B cell (primary cell): ENCODE measurements around the gene DACH1. TPM values are rescaled to one million over a fixed set of nuclear protein-coding genes. Genes with fewer than 3 reads are reported as not detected.

Source experiments
- ATAC-seq: fragments of 200-7000 bp; cut with Tn5 transposase; one replicate; pipeline ENCODE4 v1.10.0; 2021; ENCODE audit warnings: low read depth, mild to moderate bottlenecking, moderate number of reproducible peaks, moderate library complexity
- CTCF ChIA-PET: fragments of 350-600 bp; sonication (Branson Sonifier 250); formaldehyde crosslinking; loops from one replicate; lab custom pipeline; 2021; ENCODE audit warnings: antibody characterized with exemption, inconsistent platforms; lab: Charles Lee
- POLR2A ChIA-PET: fragments of 350-600 bp; sonication (Branson Sonifier 250); formaldehyde crosslinking; loops from one replicate; lab custom pipeline; 2021; ENCODE audit warnings: antibody characterized with exemption; lab: Charles Lee
- DNase-seq: peaks from one replicate; pipeline ENCODE4 v3.0.0; 2013
- H2AFZ ChIP-seq: 2 replicates; pipeline ENCODE4 v1.6.1; 2012; ENCODE audit warnings: mild to moderate bottlenecking, low read depth, low read length; ENCODE audit not compliant: insufficient read depth, poor library complexity, severe bottlenecking
- H3K27ac ChIP-seq, 2 donors: 1 replicate in 1 of 2; 2 replicates in 1 of 2; pipeline ENCODE4 v1.5.1; 2012 to 2013; ENCODE audit warnings: low read length in 2 of 2, mild to moderate bottlenecking in 2 of 2, moderate library complexity in 1 of 2
- H3K27me3 ChIP-seq, 4 experiments: fragments of 200-600 bp in 1 of 4; sonication (generic) in 1 of 4; replicated peaks in 1 of 4; 1 replicate in 2 of 4; 2 replicates in 2 of 4; pipeline versions ENCODE4 v1.6.1 to v1.7.0; 2013 to 2016; ENCODE audit warnings: low read length in 3 of 4, mild to moderate bottlenecking in 2 of 4, mixed read lengths in 1 of 4, moderate library complexity in 1 of 4; ENCODE audit not compliant: insufficient read depth in 4 of 4, control insufficient read depth in 3 of 4; ENCODE audit errors: control extremely low read depth in 1 of 4
- H3K36me3 ChIP-seq, 2 experiments: replicated peaks in 1 of 2; 1 replicate in 1 of 2; 2 replicates in 1 of 2; pipeline versions ENCODE4 v1.6.1 to v1.7.1; 2013; ENCODE audit warnings: low read length in 1 of 2; ENCODE audit not compliant: insufficient read depth in 2 of 2, control insufficient read depth in 1 of 2; ENCODE audit errors: control extremely low read depth in 1 of 2, extremely low read depth in 1 of 2
- H3K4me1 ChIP-seq, 2 donors: fragments of 200-600 bp in 1 of 2; sonication (generic) in 1 of 2; 1 replicate in 1 of 2; 2 replicates in 1 of 2; pipeline versions ENCODE4 v1.5.1 to v1.6.1; 2013 to 2017; ENCODE audit warnings: low read length in 2 of 2; ENCODE audit not compliant: control insufficient read depth in 2 of 2, insufficient read depth in 2 of 2
- H3K4me2 ChIP-seq: replicated peaks from 2 replicates; pipeline ENCODE3; 2012; ENCODE audit warnings: mild to moderate bottlenecking, low read depth, low read length; ENCODE audit not compliant: poor library complexity, severe bottlenecking
- H3K4me3 ChIP-seq, 5 experiments: fragments of 200-600 bp in 1 of 5; sonication (generic) in 1 of 5; 1 replicate in 3 of 5; 2 replicates in 2 of 5; pipeline versions ENCODE4 v1.5.1 to v1.7.0; 2011 to 2016; ENCODE audit warnings: low read length in 4 of 5, mild to moderate bottlenecking in 4 of 5, low read depth in 2 of 5, control low read depth in 1 of 5, moderate library complexity in 1 of 5; ENCODE audit not compliant: insufficient read depth in 1 of 5; ENCODE audit errors: control extremely low read depth in 1 of 5, extremely low read depth in 1 of 5
- H3K79me2 ChIP-seq: fragments of 200-600 bp; sonication (generic); one replicate; pipeline ENCODE4 v1.6.0; 2016; ENCODE audit warnings: low read length; ENCODE audit not compliant: control insufficient read depth, insufficient read depth
- H3K9ac ChIP-seq: fragments of 200-600 bp; sonication (generic); 2 replicates; pipeline ENCODE4 v1.6.1; 2017; ENCODE audit warnings: mild to moderate bottlenecking, low read length, moderate library complexity
- H3K9me3 ChIP-seq, 3 donors: one replicate each; pipeline versions ENCODE4 v1.6.1 to v1.7.1; 2013; ENCODE audit warnings: low read length in 2 of 3; ENCODE audit not compliant: control insufficient read depth in 2 of 3, insufficient read depth in 1 of 3; ENCODE audit errors: control extremely low read depth in 1 of 3
- H4K20me1 ChIP-seq: 2 replicates; pipeline ENCODE4 v1.6.0; 2012; ENCODE audit warnings: mild to moderate bottlenecking, low read length; ENCODE audit not compliant: insufficient read depth, control insufficient read depth, poor library complexity, severe bottlenecking
- H3K27ac Mint-ChIP-seq: one replicate; pipeline ENCODE4 v1.8.0; 2021; ENCODE audit warnings: mixed read lengths
- H3K27me3 Mint-ChIP-seq: one replicate; pipeline ENCODE4 v1.8.0; 2021; ENCODE audit warnings: mixed read lengths
- H3K4me1 Mint-ChIP-seq: one replicate; pipeline ENCODE4 v1.8.0; 2021; ENCODE audit warnings: mixed read lengths
- H3K4me3 Mint-ChIP-seq: one replicate; pipeline ENCODE4 v1.8.0; 2021; ENCODE audit warnings: mixed read lengths
- H3K9me3 Mint-ChIP-seq: one replicate; pipeline ENCODE4 v1.8.0; 2022; ENCODE audit warnings: mixed read lengths; ENCODE audit not compliant: insufficient read depth
- CTCF ChIP-seq: fragments of 200-600 bp; IDR thresholded peaks from one replicate; pipeline ENCODE4 v1.8.0; 2022; ENCODE audit warnings: antibody characterized with exemption, mild to moderate bottlenecking
- EZH2 ChIP-seq: IDR thresholded peaks from 2 replicates; pipeline ENCODE4 v1.6.1; 2012; ENCODE audit warnings: borderline replicate concordance, low read depth, mild to moderate bottlenecking, moderate library complexity, low read length; ENCODE audit not compliant: insufficient read depth, poor library complexity, severe bottlenecking
- WGBS: methylation state at CpG from one replicate; pipeline ENCODE4 v1.1.5; 2013; ENCODE audit warnings: missing lambda C conversion rate; ENCODE audit not compliant: insufficient coverage; 5-methylcytosine and 5-hydroxymethylcytosine counted together
- intact Hi-C: fragments of 100-400 bp; cut with micrococcal nuclease; formaldehyde crosslinking; loops from one replicate; pipeline ENCODE4 v1.10.0; 2022
- polyA plus RNA-seq: library from polyadenylated mRNA; depleted of rRNA; stranded (reverse); fragments of >200 nt; gene quantifications from 2 replicates; pipeline ENCODE4 v1.2.3, GENCODE V29; 2012
- total RNA-seq, 2 donors: library from RNA; stranded (reverse); fragments of 120-200 nt in 1 of 2; gene quantifications; 1 replicate in 1 of 2; 2 replicates in 1 of 2; pipeline versions ENCODE4 v1.2.3 to v1.2.4, GENCODE V29; 2013 to 2022

DACH1 gene
- total and polyA plus RNA-seq, 2 donors (not counting 1 experiment from before 2014, with no cell fraction given): not detected

DNA sequence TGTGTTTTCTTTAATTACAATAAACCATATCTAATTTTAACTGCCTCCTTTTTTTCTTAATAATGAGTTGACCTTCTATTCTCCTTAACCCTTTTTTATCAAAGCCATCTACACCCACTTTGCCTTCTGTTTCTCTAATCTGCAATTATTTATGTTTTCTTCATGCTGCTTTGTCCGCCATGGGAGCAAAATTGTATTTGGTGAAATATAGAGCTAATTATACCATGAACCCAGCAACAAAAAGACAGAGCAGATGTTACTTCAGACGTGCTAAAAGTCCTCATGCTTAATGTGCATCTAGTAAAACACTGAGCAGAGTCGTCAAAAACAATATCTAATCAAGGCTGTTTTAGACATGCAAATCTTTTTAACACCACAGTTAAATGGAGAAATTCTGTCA lies 264.7 kb downstream of the DACH1 start:
- Histone ChIP-seq H3K79me2 (no peaks in the 10 kb centered on the region), H3K4me3 (no peak overlapping the region), H3K27ac (no peak overlapping the region), H3K36me3 (no peaks in the 10 kb centered on the region), H3K9me3 (no peaks in the 10 kb centered on the region), H3K9ac (no peak overlapping the region), H2AFZ (no peak overlapping the region), H3K4me2 (no peak overlapping the region), H4K20me1 (no peaks in the 10 kb centered on the region), H3K4me1 (no peaks in the 10 kb centered on the region), H3K27me3 (no peaks in the 10 kb centered on the region)
- H3K4me3 Mint-ChIP-seq: no peak overlapping the region
- ChIA-PET POLR2A (no interaction called here), CTCF (no interaction called here)
- intact Hi-C loops: no loop called here
- ATAC-seq (no peak), DNase-seq (no peak)
- TF ChIP-seq CTCF (no peak), EZH2 (no peak)
- no peak overlapping the region for H3K27ac Mint-ChIP-seq
- no peaks in the 10 kb centered on the region for H3K27me3 Mint-ChIP-seq
- H3K4me1 Mint-ChIP-seq: no peaks in the 10 kb centered on the region
- no peaks in the 10 kb centered on the region for H3K9me3 Mint-ChIP-seq
- no CpG with 5 or more reads among the region's 3 CpGs for WGBS

DNA sequence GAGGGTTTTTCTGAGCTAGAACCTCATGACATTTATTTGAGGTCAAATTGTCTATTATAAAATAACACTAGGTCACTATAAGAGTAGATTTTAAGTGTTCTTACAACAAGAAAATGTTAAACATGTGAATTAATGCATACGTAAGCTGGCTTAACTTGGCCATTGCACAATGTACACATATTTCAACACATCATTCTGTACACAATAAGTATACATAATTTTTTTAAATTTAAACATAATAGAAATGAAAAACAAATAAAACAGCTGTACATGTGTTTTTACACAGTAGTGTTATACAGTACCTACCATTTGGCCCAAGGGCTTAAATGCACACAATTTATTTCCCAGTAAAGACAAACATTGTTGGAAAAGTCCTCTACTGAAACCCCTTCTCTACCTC lies 269.9 kb downstream of the DACH1 start:
- ATAC-seq: no peak
- TF ChIP-seq EZH2 (no peak), CTCF (no peak)
- DNase-seq: no peak
- Mint-ChIP-seq H3K27me3 (no peaks in the 10 kb centered on the region), H3K4me1 (no peaks in the 10 kb centered on the region), H3K4me3 (no peak overlapping the region), H3K9me3 (no peaks in the 10 kb centered on the region), H3K27ac (no peak overlapping the region)
- H3K36me3 ChIP-seq: no peaks in the 10 kb centered on the region
- ChIA-PET POLR2A (no interaction called here), CTCF (no interaction called here)
- H3K9ac ChIP-seq: no peak overlapping the region
- H3K9me3 ChIP-seq: no peaks in the 10 kb centered on the region
- no peaks in the 10 kb centered on the region for H3K79me2 ChIP-seq
- H2AFZ ChIP-seq: no peak overlapping the region
- H3K4me2 ChIP-seq: no peak overlapping the region
- WGBS: no CpG with 5 or more reads among the region's 1 CpG
- no peaks in the 10 kb centered on the region for H4K20me1 ChIP-seq
- no peaks in the 10 kb centered on the region for H3K27me3 ChIP-seq
- no peak overlapping the region for H3K27ac ChIP-seq
- H3K4me3 ChIP-seq: no peak overlapping the region
- intact Hi-C loops: no loop called here
- H3K4me1 ChIP-seq: no peaks in the 10 kb centered on the region
